PC-9 (cell line): Measurements from ENCODE around the gene OR10X1. TPM values are rescaled to one million over a fixed set of nuclear protein-coding genes. Genes with fewer than 3 reads are reported as not detected.

Experiments used
- Bru-seq: library from RNA; stranded (reverse); fragments of 400-500 nt; gene quantifications from one replicate; lab custom pipeline; 2021; lab: Mats Ljungman, UMichigan
- BruChase-seq, 2 experiments: library from RNA; stranded (reverse); fragments of 400-500 nt; gene quantifications; one replicate each; lab custom pipeline; 2021; lab: Mats Ljungman, UMichigan
- BruUV-seq: library from RNA; stranded (reverse); fragments of 400-500 nt; replicated peaks from 2 replicates; lab custom pipeline; 2021; lab: Mats Ljungman, UMichigan
- CTCF ChIA-PET: fragments of 300-600 bp; sonication (Branson Sonifier 250); formaldehyde crosslinking; loops from one replicate; lab custom pipeline; 2022; ENCODE audit warnings: antibody characterized with exemption; lab: Charles Lee
- POLR2A ChIA-PET: fragments of 300-600 bp; sonication (Branson Sonifier 250); formaldehyde crosslinking; loops from one replicate; lab custom pipeline; 2022; ENCODE audit warnings: antibody characterized with exemption; ENCODE audit not compliant: unreplicated experiment; lab: Charles Lee
- DNase-seq, 2 experiments: peaks; one replicate each; pipeline versions ENCODE4 v3.0.0 to v3.0.0-alpha.2; 2015 to 2022; ENCODE audit warnings: mixed read lengths in 1 of 2
- H2AFZ ChIP-seq: fragments of 200-600 bp; sonication (generic); 2 replicates; pipeline ENCODE4 v1.8.1; 2017; ENCODE audit warnings: antibody characterized with exemption
- H3F3A ChIP-seq: fragments of 200-600 bp; sonication (generic); 2 replicates; pipeline ENCODE4 v1.8.1; 2017; ENCODE audit warnings: antibody characterized with exemption, mild to moderate bottlenecking, low read depth; ENCODE audit not compliant: insufficient read depth
- H3K27ac ChIP-seq: fragments of 200-600 bp; sonication (generic); 2 replicates; pipeline ENCODE4 v1.6.1; 2016; ENCODE audit warnings: mixed run types
- H3K27me3 ChIP-seq: fragments of 200-600 bp; sonication (generic); 2 replicates; pipeline ENCODE4 v1.6.1; 2016; ENCODE audit warnings: low read depth, mixed run types; ENCODE audit not compliant: insufficient read depth
- H3K36me3 ChIP-seq: fragments of 200-600 bp; sonication (generic); 2 replicates; pipeline ENCODE4 v1.6.1; 2016; ENCODE audit warnings: low read depth, mixed run types
- H3K4me1 ChIP-seq: fragments of 200-600 bp; sonication (generic); replicated peaks from 2 replicates; pipeline ENCODE4 v1.6.1; 2016; ENCODE audit warnings: mixed run types; ENCODE audit not compliant: insufficient read depth
- H3K4me2 ChIP-seq: fragments of 200-600 bp; sonication (generic); 2 replicates; pipeline ENCODE4 v1.6.1; 2017; ENCODE audit warnings: mixed run types
- H3K4me3 ChIP-seq: fragments of 200-600 bp; sonication (generic); 2 replicates; pipeline ENCODE4 v1.6.1; 2016; ENCODE audit warnings: mixed run types
- H3K79me2 ChIP-seq: fragments of 200-600 bp; sonication (generic); 2 replicates; pipeline ENCODE4 v1.6.1; 2017; ENCODE audit warnings: low read depth, mixed run types
- H3K9me2 ChIP-seq: fragments of 200-600 bp; sonication (generic); 2 replicates; pipeline ENCODE4 v1.8.1; 2017; ENCODE audit warnings: mild to moderate bottlenecking; ENCODE audit not compliant: insufficient read depth
- H3K9me3 ChIP-seq: fragments of 200-600 bp; sonication (generic); 2 replicates; pipeline ENCODE4 v1.8.1; 2016; ENCODE audit warnings: low read depth; ENCODE audit not compliant: insufficient read depth
- H4K20me1 ChIP-seq: fragments of 200-600 bp; sonication (generic); 2 replicates; pipeline ENCODE4 v1.8.1; 2017; ENCODE audit not compliant: insufficient read depth
- CTCF ChIP-seq: fragments of 200-600 bp; sonication (generic); conservative IDR thresholded peaks from 2 replicates; pipeline ENCODE4 v1.6.1; 2017; ENCODE audit warnings: mixed run types, antibody characterized with exemption, mild to moderate bottlenecking, moderate library complexity
- EZH2 ChIP-seq: fragments of 200-600 bp; sonication (generic); IDR thresholded peaks from 2 replicates; pipeline ENCODE4 v1.8.0; 2017; ENCODE audit warnings: antibody characterized with exemption, low read depth
- intact Hi-C: fragments of 100-400 bp; cut with micrococcal nuclease; formaldehyde crosslinking; loops from one replicate; pipeline ENCODE4 v1.10.0; 2022; ENCODE audit not compliant: unreplicated experiment
- long read RNA-seq: library from polyadenylated mRNA; stranded (forward); transcript quantifications from one replicate; pipeline ENCODE4 v2.0.0, GENCODE V29; 2022
- total RNA-seq: library from RNA; stranded (reverse); gene quantifications from 2 replicates; pipeline ENCODE4 v1.2.3, GENCODE V29; 2021

Gene OR10X1
- total RNA-seq, result not detected in 2 replicates
- not detected for Bru-seq, nascent RNA
- BruChase-seq, experiment 1, labeled RNA remaining after a 2-hour chase, result not detected
- BruChase-seq, experiment 2, labeled RNA remaining after a 6-hour chase, result not detected
- long read RNA-seq, result 0 reads

GRCh38 chr1:158579733-158580132, at the start of gene OR10X1:
Gene OR10X1 (minus strand): TSS chr1:158579899. CDS start chr1:158579899, 0 bp downstream.
- Histone ChIP-seq H4K20me1 (no peaks in the 10 kb centered on the region), H3K9me2 (no peaks in the 10 kb centered on the region), H3K79me2 (no peaks in the 10 kb centered on the region), H3K36me3 (no peaks in the 10 kb centered on the region), H3K4me2 (no peak within 1 kb of the TSS), H3K9me3 (no peaks in the 10 kb centered on the region), H3K4me3 (no peak within 1 kb of the TSS), H3K4me1 (no peaks in the 10 kb centered on the region), H2AFZ (no peak within 1 kb of the TSS), H3F3A (no peaks in the 10 kb centered on the region), H3K27me3 (0 out of 2 replicates have a peak, but pooled peaks cover 8% of the 10 kb centered on the region), H3K27ac (no peak within 1 kb of the TSS)
- ChIA-PET POLR2A (no interaction called here), CTCF (no interaction called here)
- intact Hi-C loops, result no loop called here
- DNase-seq, result no peak
- TF ChIP-seq EZH2, result no peak
- TF ChIP-seq CTCF, result no peak
- BruUV-seq, result no TSS peak

- BruUV-seq, result no TSS peak
- no peaks in the 10 kb centered on the region for H3K9me3 ChIP-seq
- H4K20me1 ChIP-seq, result no peaks in the 10 kb centered on the region
- H3K27me3 ChIP-seq, result no peaks in the 10 kb centered on the region
- no peak overlapping the region for H3K4me2 ChIP-seq
- H3K79me2 ChIP-seq, result no peaks in the 10 kb centered on the region
- TF ChIP-seq CTCF, result no peak
- no peak for TF ChIP-seq EZH2
- DNase-seq, result no peak
- H3K27ac ChIP-seq, result no peak overlapping the region
- POLR2A ChIA-PET, result no interaction called here
- no peaks in the 10 kb centered on the region for H3F3A ChIP-seq
- CTCF ChIA-PET, result no interaction called here
- no peak overlapping the region for H2AFZ ChIP-seq
- no peaks in the 10 kb centered on the region for H3K36me3 ChIP-seq
- H3K4me1 ChIP-seq, result no peaks in the 10 kb centered on the region
- H3K9me2 ChIP-seq, result peaks cover 5% of the 10 kb centered on the region
- no peak overlapping the region for H3K4me3 ChIP-seq
- intact Hi-C loops, result no loop called here
Observed at GRCh38 chr1:158613764-158614163, 34.1 kb upstream of the OR10X1 start.

GRCh38 chr1:158611916-158612315, 32.2 kb upstream of the OR10X1 start:
- no peak for DNase-seq
- CTCF ChIA-PET, result no interaction called here
- TF ChIP-seq CTCF (no peak), EZH2 (no peak)
- POLR2A ChIA-PET, result no interaction called here
- intact Hi-C loops, result no loop called here
- Histone ChIP-seq H3K4me1 (no peaks in the 10 kb centered on the region), H3K4me2 (no peak overlapping the region), H3F3A (no peaks in the 10 kb centered on the region), H3K36me3 (no peaks in the 10 kb centered on the region), H3K9me2 (peaks cover 5% of the 10 kb centered on the region; the same call in 1 of the 2 replicates), H3K4me3 (no peak overlapping the region), H4K20me1 (no peaks in the 10 kb centered on the region), H3K27ac (no peak overlapping the region), H3K79me2 (no peaks in the 10 kb centered on the region), H2AFZ (no peak overlapping the region), H3K27me3 (no peaks in the 10 kb centered on the region), H3K9me3 (no peaks in the 10 kb centered on the region)
- no TSS peak for BruUV-seq
